Measurements from ENCODE around the gene VENTX.
A peak's percentile ranks its signal among the peaks of the same experiment; 100 is the strongest.

Gene VENTX

GRCh38 chr10:133274751-133275683, 37.4 kb downstream of the VENTX start:
- no peak for DNase-seq

- DNase-seq: peak; percentile 38
Measured at GRCh38 chr10:133275684-133276092, 38.0 kb downstream of the VENTX start.

- DNase-seq: no peak
Measured at GRCh38 chr10:133276100-133276434, 38.4 kb downstream of the VENTX start.

- peak; percentile 51 for DNase-seq
Measured at GRCh38 chr10:133276435-133277201, 39.0 kb downstream of the VENTX start, which contains the start of gene ADAM8. TSS of gene ADAM8 (minus strand) at chr10:133276868. CDS start at chr10:133276817, 51 bp downstream.

GRCh38 chr10:133277277-133277992, 39.8 kb downstream of the VENTX start:
- no peak for DNase-seq

GRCh38 chr10:133277993-133278576, 40.4 kb downstream of the VENTX start:
- DNase-seq: no peak

- DNase-seq: no peak
Measured at GRCh38 chr10:133278577-133279265, 41.1 kb downstream of the VENTX start.

GRCh38 chr10:133279326-133280226, 41.9 kb downstream of the VENTX start:
- no peak for DNase-seq

GRCh38 chr10:133280391-133281059, 42.9 kb downstream of the VENTX start:
- no peak for DNase-seq

- DNase-seq: no peak
Measured at GRCh38 chr10:133281084-133281483, 43.4 kb downstream of the VENTX start.

- no peak for DNase-seq
Measured at GRCh38 chr10:133281628-133282372, 44.1 kb downstream of the VENTX start.

GRCh38 chr10:133282846-133283390, 45.3 kb downstream of the VENTX start:
- no peak for DNase-seq

- no peak for DNase-seq
Measured at GRCh38 chr10:133283931-133284330, 46.3 kb downstream of the VENTX start.

- no peak for DNase-seq
Measured at GRCh38 chr10:133285217-133285616, 47.6 kb downstream of the VENTX start.

GRCh38 chr10:133286366-133286765, 48.7 kb downstream of the VENTX start:
- no peak for DNase-seq

- no peak for DNase-seq
Measured at GRCh38 chr10:133287832-133288500, 50.3 kb downstream of the VENTX start.

- DNase-seq: no peak
Measured at GRCh38 chr10:133289761-133290160, 52.1 kb downstream of the VENTX start.
